Naive B cell (primary cell): ENCODE measurements around the gene LAMP2. TPM values are rescaled to one million over a fixed set of nuclear protein-coding genes. Genes with fewer than 3 reads are reported as not detected.
"Not testable (repeated sequence)": the region's sequence is repeated elsewhere in the genome, so short reads cannot be mapped to it uniquely, and the experiment has no call there.

Source experiments
- ATAC-seq, 2 donors: fragments of 150-1000 bp; cut with Tn5 transposase; 2 replicates each; pipeline ENCODE4 v1.10.0; 2021; ENCODE audit warnings: low read depth in 2 of 2, mild to moderate bottlenecking in 2 of 2, moderate library complexity in 2 of 2
- DNase-seq: peaks from one replicate; pipeline ENCODE4 v3.0.0; 2022
- H3K27ac Mint-ChIP-seq, 6 donors: one replicate each; pipeline ENCODE4 v1.8.0; 2020 to 2022; ENCODE audit warnings: mild to moderate bottlenecking in 6 of 6, mixed read lengths in 6 of 6, moderate library complexity in 5 of 6, inconsistent platforms in 2 of 6
- H3K27me3 Mint-ChIP-seq, 3 donors: one replicate each; pipeline ENCODE4 v1.8.0; 2021 to 2022; ENCODE audit warnings: mixed read lengths in 3 of 3, mild to moderate bottlenecking in 1 of 3
- H3K36me3 Mint-ChIP-seq, 2 donors: one replicate each; pipeline ENCODE4 v1.8.0; 2020 to 2022; ENCODE audit warnings: mixed read lengths in 2 of 2, inconsistent platforms in 1 of 2, mild to moderate bottlenecking in 1 of 2
- H3K4me1 Mint-ChIP-seq, 3 donors: one replicate each; pipeline ENCODE4 v1.8.0; 2020 to 2022; ENCODE audit warnings: mixed read lengths in 3 of 3, inconsistent platforms in 1 of 3, mild to moderate bottlenecking in 1 of 3, moderate library complexity in 1 of 3
- H3K4me3 Mint-ChIP-seq, 8 donors: one replicate each; pipeline ENCODE4 v1.8.0; 2020 to 2022; ENCODE audit warnings: mild to moderate bottlenecking in 8 of 8, mixed read lengths in 8 of 8, moderate library complexity in 8 of 8, inconsistent platforms in 2 of 8
- H3K9me3 Mint-ChIP-seq, 7 donors: one replicate each; pipeline ENCODE4 v1.8.0; 2020 to 2022; ENCODE audit warnings: mixed read lengths in 7 of 7, mild to moderate bottlenecking in 5 of 7, inconsistent platforms in 2 of 7, moderate library complexity in 1 of 7
- polyA plus RNA-seq, 6 donors: library from polyadenylated mRNA; unstranded; fragments of 300-500 nt; fragmentation: Illumina TruSeq; gene quantifications; one replicate each; pipeline ENCODE4 v1.2.3, GENCODE V29; 2021; ENCODE audit warnings: low read depth in 6 of 6

Gene LAMP2
- polyA plus RNA-seq, 6 donors from 2014 or later: 72.9 to 142 (median 79.6) TPM

GRCh38 chrX:120476714-120477113 lies 7.6 kb upstream of the LAMP2 start:
- ATAC-seq: no peak
- DNase-seq: no peak
- no peaks in the 10 kb centered on the region for H3K36me3 Mint-ChIP-seq
- H3K4me1 Mint-ChIP-seq: no peaks in the 10 kb centered on the region
- H3K9me3 Mint-ChIP-seq: no peaks in the 10 kb centered on the region
- peaks cover 0 to 7% (median 0%) of the 10 kb centered on the region in 3 donors for H3K27me3 Mint-ChIP-seq
- H3K4me3 Mint-ChIP-seq: no peak overlapping the region
- no peak overlapping the region for H3K27ac Mint-ChIP-seq

GRCh38 chrX:120475447-120475846 lies 6.4 kb upstream of the LAMP2 start:
- DNase-seq, H3K4me1 Mint-ChIP-seq, ATAC-seq, H3K36me3 Mint-ChIP-seq, H3K9me3 Mint-ChIP-seq, H3K27me3 Mint-ChIP-seq, H3K27ac Mint-ChIP-seq: not testable (repeated sequence)
- peak overlapping the region in 1 of 8 donors; percentile 41 for H3K4me3 Mint-ChIP-seq

GRCh38 chrX:120474085-120474484 lies 5.0 kb upstream of the LAMP2 start:
- DNase-seq (no peak), ATAC-seq (no peak)
- no peak overlapping the region for H3K27ac Mint-ChIP-seq
- H3K27me3 Mint-ChIP-seq: peaks cover 0 to 7% (median 0%) of the 10 kb centered on the region in 3 donors
- no peak overlapping the region for H3K4me3 Mint-ChIP-seq
- H3K9me3 Mint-ChIP-seq: no peaks in the 10 kb centered on the region
- H3K4me1 Mint-ChIP-seq: no peaks in the 10 kb centered on the region
- H3K36me3 Mint-ChIP-seq: no peaks in the 10 kb centered on the region

GRCh38 chrX:120469657-120470056 lies 561 bp upstream of the LAMP2 start:
- not testable (repeated sequence) for H3K9me3 Mint-ChIP-seq, H3K27me3 Mint-ChIP-seq, H3K27ac Mint-ChIP-seq, ATAC-seq, H3K36me3 Mint-ChIP-seq, DNase-seq
- H3K4me3 Mint-ChIP-seq: peak overlapping the region in 7 of 8 donors; percentile 56 to 96 (median 79)
- H3K4me1 Mint-ChIP-seq: peaks cover 12 to 24% (median 14%) of the 10 kb centered on the region in 3 donors

- peak overlapping the region; percentile 82 to 97 (median 95) for H3K4me3 Mint-ChIP-seq
- peaks cover 0 to 5% (median 0%) of the 10 kb centered on the region in 3 donors for H3K27me3 Mint-ChIP-seq
- H3K27ac Mint-ChIP-seq: peak overlapping the region in 5 of 6 donors; percentile 90 to 99 (median 96)
- H3K4me1 Mint-ChIP-seq: peaks cover 15 to 28% (median 18%) of the 10 kb centered on the region in 3 donors
- H3K36me3 Mint-ChIP-seq: no peaks in the 10 kb centered on the region
- ATAC-seq (no peak), DNase-seq (no peak)
- peaks cover 0 to 1% (median 0%) of the 10 kb centered on the region in 7 donors for H3K9me3 Mint-ChIP-seq
Measured at GRCh38 chrX:120468479-120468824, 644 bp downstream of the LAMP2 start.

GRCh38 chrX:120468071-120468470 lies 1.0 kb downstream of the LAMP2 start:
- H3K4me1 Mint-ChIP-seq: peaks cover 15 to 28% (median 18%) of the 10 kb centered on the region in 3 donors
- no peaks in the 10 kb centered on the region for H3K36me3 Mint-ChIP-seq
- ATAC-seq (no peak), DNase-seq (no peak)
- peak overlapping the region in 4 of 6 donors; percentile 92 to 99 (median 96) for H3K27ac Mint-ChIP-seq
- H3K4me3 Mint-ChIP-seq: peak overlapping the region; percentile 82 to 97 (median 95)
- peaks cover 0 to 1% (median 0%) of the 10 kb centered on the region in 7 donors for H3K9me3 Mint-ChIP-seq
- H3K27me3 Mint-ChIP-seq: peaks cover 0 to 1% (median 0%) of the 10 kb centered on the region in 3 donors

- no peak for DNase-seq
- peaks cover 0 to 1% (median 0%) of the 10 kb centered on the region in 7 donors for H3K9me3 Mint-ChIP-seq
- H3K4me1 Mint-ChIP-seq: peaks cover 21 to 41% (median 23%) of the 10 kb centered on the region in 3 donors
- no peaks in the 10 kb centered on the region for H3K27me3 Mint-ChIP-seq
- no peaks in the 10 kb centered on the region for H3K36me3 Mint-ChIP-seq
- no peak for ATAC-seq
- H3K27ac Mint-ChIP-seq: peak overlapping the region in 1 of 6 donors; percentile 13
- H3K4me3 Mint-ChIP-seq: no peak overlapping the region
Measured at GRCh38 chrX:120464411-120464810, 4.7 kb downstream of the LAMP2 start.

- Mint-ChIP-seq H3K4me1 (peaks cover 26 to 46% (median 26%) of the 10 kb centered on the region in 3 donors), H3K27me3 (no peaks in the 10 kb centered on the region), H3K4me3 (no peak overlapping the region), H3K36me3 (no peaks in the 10 kb centered on the region), H3K27ac (no peak overlapping the region), H3K9me3 (peaks cover 0 to 1% (median 0%) of the 10 kb centered on the region in 7 donors)
- DNase-seq (no peak), ATAC-seq (no peak)
Measured at GRCh38 chrX:120463241-120463640, 5.9 kb downstream of the LAMP2 start.

GRCh38 chrX:120462370-120462769 lies 6.7 kb downstream of the LAMP2 start:
- peaks cover 23 to 42% (median 28%) of the 10 kb centered on the region in 3 donors for H3K4me1 Mint-ChIP-seq
- H3K4me3 Mint-ChIP-seq: no peak overlapping the region
- ATAC-seq: no peak
- H3K27ac Mint-ChIP-seq: peak overlapping the region in 2 of 6 donors; percentile 28 to 66
- peaks cover 0 to 1% (median 0%) of the 10 kb centered on the region in 7 donors for H3K9me3 Mint-ChIP-seq
- DNase-seq: no peak
- H3K27me3 Mint-ChIP-seq: no peaks in the 10 kb centered on the region
- H3K36me3 Mint-ChIP-seq: no peaks in the 10 kb centered on the region

- Mint-ChIP-seq H3K4me3 (peak overlapping the region in 1 of 8 donors; percentile 0), H3K36me3 (no peaks in the 10 kb centered on the region), H3K27me3 (no peaks in the 10 kb centered on the region), H3K4me1 (peaks cover 23 to 33% (median 32%) of the 10 kb centered on the region in 3 donors), H3K9me3 (no peaks in the 10 kb centered on the region), H3K27ac (no peak overlapping the region)
- no peak for ATAC-seq
- no peak for DNase-seq
Measured at GRCh38 chrX:120459309-120459708, 9.8 kb downstream of the LAMP2 start.

- H3K4me1 Mint-ChIP-seq: peaks cover 23 to 33% (median 32%) of the 10 kb centered on the region in 3 donors
- ATAC-seq: peak; percentile 45 to 79
- no peak for DNase-seq
- peak overlapping the region in 1 of 8 donors; percentile 69 for H3K4me3 Mint-ChIP-seq
- H3K27me3 Mint-ChIP-seq: no peaks in the 10 kb centered on the region
- H3K9me3 Mint-ChIP-seq: no peaks in the 10 kb centered on the region
- no peak overlapping the region for H3K27ac Mint-ChIP-seq
- H3K36me3 Mint-ChIP-seq: no peaks in the 10 kb centered on the region
Measured at GRCh38 chrX:120457766-120458180, 11.3 kb downstream of the LAMP2 start.

- DNase-seq (peak; percentile 39), ATAC-seq (peak; percentile 45 to 58)
- Mint-ChIP-seq H3K27me3 (no peaks in the 10 kb centered on the region), H3K4me3 (peak overlapping the region in 5 of 8 donors; percentile 41 to 69 (median 44)), H3K27ac (peak overlapping the region in 1 of 6 donors; percentile 76), H3K36me3 (no peaks in the 10 kb centered on the region), H3K4me1 (peaks cover 23 to 35% (median 32%) of the 10 kb centered on the region in 3 donors), H3K9me3 (no peaks in the 10 kb centered on the region)
Measured at GRCh38 chrX:120456973-120457372, 12.1 kb downstream of the LAMP2 start.

- Mint-ChIP-seq H3K36me3 (no peaks in the 10 kb centered on the region), H3K27me3 (no peaks in the 10 kb centered on the region), H3K4me1 (peaks cover 13 to 29% (median 25%) of the 10 kb centered on the region in 3 donors), H3K4me3 (no peak overlapping the region), H3K9me3 (no peaks in the 10 kb centered on the region), H3K27ac (no peak overlapping the region)
- no peak for DNase-seq
- ATAC-seq: no peak
Measured at GRCh38 chrX:120453985-120454384, 15.1 kb downstream of the LAMP2 start.

GRCh38 chrX:120452131-120452530 lies 17.0 kb downstream of the LAMP2 start:
- DNase-seq (no peak), ATAC-seq (peak in 1 of 2 donors; percentile 52)
- peak overlapping the region in 2 of 6 donors; percentile 40 to 54 for H3K27ac Mint-ChIP-seq

More at GRCh38 chrX:120452131-120452530, 17.0 kb downstream of the LAMP2 start:
- H3K36me3 Mint-ChIP-seq: no peaks in the 10 kb centered on the region
- no peaks in the 10 kb centered on the region for H3K9me3 Mint-ChIP-seq
- H3K27me3 Mint-ChIP-seq: no peaks in the 10 kb centered on the region
- H3K4me1 Mint-ChIP-seq: peaks cover 3 to 17% (median 7%) of the 10 kb centered on the region in 3 donors
- no peak overlapping the region for H3K4me3 Mint-ChIP-seq
